Erythroblast (primary cell): ENCODE data around the gene COA3.

Experiments
- GATA1 ChIP-seq: IDR thresholded peaks from 2 replicates; pipeline ENCODE4 v1.6.1; 2011; ENCODE audit warnings: low read depth, mild to moderate bottlenecking, control low read depth, low read length, moderate library complexity
- POLR2A ChIP-seq: IDR thresholded peaks from 2 replicates; pipeline ENCODE4 v1.6.1; 2011; ENCODE audit warnings: mild to moderate bottlenecking, low read length

DNA sequence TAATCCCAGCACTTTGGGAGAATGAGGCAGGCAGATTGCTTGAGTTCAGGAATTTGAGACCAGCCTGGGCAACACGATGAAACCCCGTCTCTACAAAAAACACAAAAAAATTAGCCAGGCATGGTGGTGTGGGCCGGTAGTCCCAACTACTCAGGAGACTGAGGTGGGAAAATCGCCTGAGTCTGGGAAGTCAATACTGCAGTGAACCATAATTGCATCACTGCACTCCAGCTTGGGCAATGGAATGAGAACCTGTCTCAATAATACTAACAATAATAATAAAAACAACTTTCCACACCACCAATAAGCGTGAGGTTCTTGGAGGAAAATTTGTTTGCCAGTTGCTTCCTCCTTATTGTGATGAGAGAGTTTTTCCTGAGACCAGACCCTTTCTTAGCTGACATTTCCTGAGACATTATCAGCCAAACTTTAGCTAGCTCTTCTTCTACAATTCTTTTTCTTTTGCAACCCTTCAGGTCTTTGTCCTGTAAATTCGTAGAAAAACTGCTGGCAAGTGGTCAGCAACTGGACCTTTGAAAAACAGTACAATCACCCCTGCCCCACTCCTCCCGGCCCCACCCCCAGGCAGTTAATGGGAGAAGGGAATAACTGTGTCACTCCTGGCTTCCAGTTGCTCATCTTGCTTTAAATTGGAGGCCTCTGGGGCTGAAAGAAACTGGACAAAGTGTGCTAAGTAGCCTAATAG is 50.1 kb downstream of the COA3 start:
- no peak for TF ChIP-seq POLR2A
- TF ChIP-seq GATA1 = no peak
